Measurements from ENCODE around the gene FUT8. TPM values are rescaled to one million over a fixed set of nuclear protein-coding genes. Genes with fewer than 3 reads are reported as not detected.

The FUT8 gene
- total RNA-seq, 2 experiments from 2014 or later = 58.6 to 65.6 TPM

GRCh38 chr14:65483647-65484046 is 71.1 kb downstream of the FUT8 start:
- Mint-ChIP-seq H3K4me1 (peaks cover 58% of the 10 kb centered on the region), H3K27me3 (no peaks in the 10 kb centered on the region), H3K27ac (no peak overlapping the region), H3K9me3 (peaks cover 2% of the 10 kb centered on the region), H3K36me3 (peaks cover 47% of the 10 kb centered on the region), H3K4me3 (no peak overlapping the region)
- DNase-seq = no peak

GRCh38 chr14:65485516-65485915 is 73.0 kb downstream of the FUT8 start:
- Mint-ChIP-seq H3K36me3 (peaks cover 36% of the 10 kb centered on the region), H3K27me3 (no peaks in the 10 kb centered on the region), H3K4me3 (no peak overlapping the region), H3K4me1 (peaks cover 47% of the 10 kb centered on the region), H3K27ac (no peak overlapping the region), H3K9me3 (peaks cover 2% of the 10 kb centered on the region)
- no peak for DNase-seq

- peaks cover 2% of the 10 kb centered on the region for H3K9me3 Mint-ChIP-seq
- DNase-seq = no peak
Measured at GRCh38 chr14:65486863-65487262, 74.3 kb downstream of the FUT8 start.

GRCh38 chr14:65487783-65488494 is 75.4 kb downstream of the FUT8 start:
- peaks cover 5% of the 10 kb centered on the region for H3K9me3 Mint-ChIP-seq
- peaks cover 40% of the 10 kb centered on the region for H3K36me3 Mint-ChIP-seq
- no peak overlapping the region for H3K27ac Mint-ChIP-seq
- DNase-seq = no peak
- H3K4me1 Mint-ChIP-seq = peaks cover 37% of the 10 kb centered on the region
- no peak overlapping the region for H3K4me3 Mint-ChIP-seq
- no peaks in the 10 kb centered on the region for H3K27me3 Mint-ChIP-seq

More at GRCh38 chr14:65486863-65487262, 74.3 kb downstream of the FUT8 start:
- Mint-ChIP-seq H3K27ac (no peak overlapping the region), H3K27me3 (no peaks in the 10 kb centered on the region), H3K36me3 (peaks cover 38% of the 10 kb centered on the region), H3K4me3 (no peak overlapping the region), H3K4me1 (peaks cover 43% of the 10 kb centered on the region)

- no peak overlapping the region for H3K27ac Mint-ChIP-seq
- no peaks in the 10 kb centered on the region for H3K27me3 Mint-ChIP-seq
- peaks cover 37% of the 10 kb centered on the region for H3K36me3 Mint-ChIP-seq
- peaks cover 30% of the 10 kb centered on the region for H3K4me1 Mint-ChIP-seq
- peaks cover 10% of the 10 kb centered on the region for H3K9me3 Mint-ChIP-seq
- no peak overlapping the region for H3K4me3 Mint-ChIP-seq
- DNase-seq = no peak
Measured at GRCh38 chr14:65491274-65491673, 78.7 kb downstream of the FUT8 start.

GRCh38 chr14:65492266-65492665 is 79.7 kb downstream of the FUT8 start:
- DNase-seq = no peak
- H3K9me3 Mint-ChIP-seq = peaks cover 15% of the 10 kb centered on the region
- H3K27ac Mint-ChIP-seq = no peak overlapping the region
- no peaks in the 10 kb centered on the region for H3K27me3 Mint-ChIP-seq
- H3K36me3 Mint-ChIP-seq = peaks cover 38% of the 10 kb centered on the region
- peaks cover 33% of the 10 kb centered on the region for H3K4me1 Mint-ChIP-seq
- no peak overlapping the region for H3K4me3 Mint-ChIP-seq

GRCh38 chr14:65495196-65495595 is 82.7 kb downstream of the FUT8 start:
- no peak overlapping the region for H3K4me3 Mint-ChIP-seq
- DNase-seq = no peak
- no peaks in the 10 kb centered on the region for H3K27me3 Mint-ChIP-seq
- peaks cover 33% of the 10 kb centered on the region for H3K4me1 Mint-ChIP-seq
- H3K36me3 Mint-ChIP-seq = peaks cover 44% of the 10 kb centered on the region
- H3K9me3 Mint-ChIP-seq = peaks cover 15% of the 10 kb centered on the region
- H3K27ac Mint-ChIP-seq = no peak overlapping the region

- H3K27ac Mint-ChIP-seq = no peak overlapping the region
- peaks cover 32% of the 10 kb centered on the region for H3K4me1 Mint-ChIP-seq
- peaks cover 15% of the 10 kb centered on the region for H3K9me3 Mint-ChIP-seq
- no peaks in the 10 kb centered on the region for H3K27me3 Mint-ChIP-seq
- H3K36me3 Mint-ChIP-seq = peaks cover 37% of the 10 kb centered on the region
- H3K4me3 Mint-ChIP-seq = no peak overlapping the region
- DNase-seq = no peak
Measured at GRCh38 chr14:65496178-65496993, 83.9 kb downstream of the FUT8 start.

- Mint-ChIP-seq H3K36me3 (peaks cover 33% of the 10 kb centered on the region), H3K4me1 (peaks cover 36% of the 10 kb centered on the region), H3K27me3 (no peaks in the 10 kb centered on the region), H3K4me3 (no peak overlapping the region), H3K9me3 (peaks cover 10% of the 10 kb centered on the region), H3K27ac (no peak overlapping the region)
- DNase-seq = no peak
Measured at GRCh38 chr14:65499138-65499537, 86.6 kb downstream of the FUT8 start.

GRCh38 chr14:65500075-65500474 is 87.5 kb downstream of the FUT8 start:
- no peak for DNase-seq
- Mint-ChIP-seq H3K9me3 (peaks cover 10% of the 10 kb centered on the region), H3K27ac (no peak overlapping the region), H3K4me1 (peaks cover 38% of the 10 kb centered on the region), H3K27me3 (no peaks in the 10 kb centered on the region), H3K4me3 (no peak overlapping the region), H3K36me3 (peaks cover 35% of the 10 kb centered on the region)

GRCh38 chr14:65501328-65501727 is 88.8 kb downstream of the FUT8 start:
- Mint-ChIP-seq H3K27me3 (no peaks in the 10 kb centered on the region), H3K4me3 (no peak overlapping the region), H3K36me3 (peaks cover 31% of the 10 kb centered on the region), H3K9me3 (peaks cover 5% of the 10 kb centered on the region), H3K4me1 (peaks cover 32% of the 10 kb centered on the region), H3K27ac (peak overlapping the region; percentile 37)
- no peak for DNase-seq

- DNase-seq = no peak
- peaks cover 6% of the 10 kb centered on the region for H3K9me3 Mint-ChIP-seq
- peaks cover 27% of the 10 kb centered on the region for H3K4me1 Mint-ChIP-seq
- H3K36me3 Mint-ChIP-seq = peaks cover 34% of the 10 kb centered on the region
- H3K4me3 Mint-ChIP-seq = no peak overlapping the region
- peak overlapping the region; percentile 7 for H3K27ac Mint-ChIP-seq
- H3K27me3 Mint-ChIP-seq = no peaks in the 10 kb centered on the region
Measured at GRCh38 chr14:65502676-65503124, 90.2 kb downstream of the FUT8 start.

- Mint-ChIP-seq H3K27ac (no peak overlapping the region), H3K4me3 (no peak overlapping the region), H3K9me3 (peaks cover 11% of the 10 kb centered on the region), H3K27me3 (no peaks in the 10 kb centered on the region), H3K4me1 (peaks cover 24% of the 10 kb centered on the region), H3K36me3 (peaks cover 37% of the 10 kb centered on the region)
- DNase-seq = no peak
Measured at GRCh38 chr14:65503771-65504170, 91.2 kb downstream of the FUT8 start.

- H3K4me1 Mint-ChIP-seq = peaks cover 28% of the 10 kb centered on the region
- H3K4me3 Mint-ChIP-seq = no peak overlapping the region
- H3K27ac Mint-ChIP-seq = no peak overlapping the region
- H3K27me3 Mint-ChIP-seq = no peaks in the 10 kb centered on the region
- no peak for DNase-seq
- H3K9me3 Mint-ChIP-seq = peaks cover 31% of the 10 kb centered on the region
- H3K36me3 Mint-ChIP-seq = peaks cover 50% of the 10 kb centered on the region
Measured at GRCh38 chr14:65506801-65507200, 94.3 kb downstream of the FUT8 start.

GRCh38 chr14:65509842-65510241 is 97.3 kb downstream of the FUT8 start:
- no peak overlapping the region for H3K4me3 Mint-ChIP-seq
- peaks cover 31% of the 10 kb centered on the region for H3K4me1 Mint-ChIP-seq
- DNase-seq = no peak
- H3K27ac Mint-ChIP-seq = no peak overlapping the region
- peaks cover 31% of the 10 kb centered on the region for H3K9me3 Mint-ChIP-seq
- H3K36me3 Mint-ChIP-seq = peaks cover 63% of the 10 kb centered on the region
- no peaks in the 10 kb centered on the region for H3K27me3 Mint-ChIP-seq

All from activated naive CD8-positive, alpha-beta T cell treated with anti-CD3 and anti-CD28 coated beads for 36 hours (primary cell).